HepG2 (cell line): ENCODE measurements around the gene PIK3CB. TPM values are rescaled to one million over a fixed set of nuclear protein-coding genes. Genes with fewer than 3 reads are reported as not detected.

Experiments
- DMTF1 ChIP-seq: sonication (generic); formaldehyde crosslinking; IDR thresholded peaks from 2 replicates; pipeline ENCODE4 v1.4.0; 2020; ENCODE audit warnings: mild to moderate bottlenecking, missing genetic modification reagents
- KDM1A ChIP-seq: IDR thresholded peaks from 2 replicates; pipeline ENCODE4 v1.6.1; 2016; ENCODE audit warnings: missing compliant biosample characterization
- PHF5A ChIP-seq: IDR thresholded peaks from one replicate; pipeline ENCODE4 v1.6.1; 2018; ENCODE audit warnings: low read depth, missing genetic modification reagents; ENCODE audit not compliant: unreplicated experiment
- SOX5 ChIP-seq: IDR thresholded peaks from 2 replicates; pipeline ENCODE4 v1.6.1; 2016; ENCODE audit warnings: borderline replicate concordance
- ZNF17 ChIP-seq: sonication (generic); formaldehyde crosslinking; IDR thresholded peaks from 2 replicates; pipeline ENCODE4 v1.5.0; 2020; ENCODE audit warnings: mild to moderate bottlenecking, missing genetic modification reagents
- ZNF549 ChIP-seq: sonication (generic); formaldehyde crosslinking; IDR thresholded peaks from 2 replicates; pipeline ENCODE4 v1.5.0; 2020; ENCODE audit warnings: missing genetic modification reagents
- polyA plus RNA-seq, 8 experiments: library from polyadenylated mRNA; depleted of rRNA in 3 of 8; stranded (reverse) in 7 of 8; unstranded in 1 of 8; fragments of >200 nt; fragmentation: Illumina TruSeq in 4 of 8; extraction: Trizol in 4 of 8; gene quantifications; 2 replicates each; pipeline versions ENCODE4 v1.2.1 to v1.2.3, GENCODE V29; 2011 to 2016; ENCODE audit warnings: low read depth in 4 of 8, missing spikeins in 1 of 8, mixed read lengths in 1 of 8; ENCODE audit not compliant: insufficient read depth in 1 of 8
- total RNA-seq, 5 experiments: library from RNA; depleted of rRNA; stranded (reverse); fragments of >200 nt; fragmentation: Illumina TruSeq; extraction: Trizol; gene quantifications; 2 replicates each; pipeline ENCODE4 v1.2.3, GENCODE V29; 2016; ENCODE audit warnings: low read depth in 1 of 5
- TF ChIP-seq, protein P1 (sequence below): sonication (generic); formaldehyde crosslinking; IDR thresholded peaks from 2 replicates; pipeline ENCODE4 v1.5.1; 2020; ENCODE audit warnings: mild to moderate bottlenecking, missing genetic modification reagents, moderate library complexity

PIK3CB gene
- total and polyA plus RNA-seq, 2 of the 13 experiments (the other 11 are each of a cell fraction or from before 2014, with no cell fraction given): 6.6 to 18.7 TPM

DNA sequence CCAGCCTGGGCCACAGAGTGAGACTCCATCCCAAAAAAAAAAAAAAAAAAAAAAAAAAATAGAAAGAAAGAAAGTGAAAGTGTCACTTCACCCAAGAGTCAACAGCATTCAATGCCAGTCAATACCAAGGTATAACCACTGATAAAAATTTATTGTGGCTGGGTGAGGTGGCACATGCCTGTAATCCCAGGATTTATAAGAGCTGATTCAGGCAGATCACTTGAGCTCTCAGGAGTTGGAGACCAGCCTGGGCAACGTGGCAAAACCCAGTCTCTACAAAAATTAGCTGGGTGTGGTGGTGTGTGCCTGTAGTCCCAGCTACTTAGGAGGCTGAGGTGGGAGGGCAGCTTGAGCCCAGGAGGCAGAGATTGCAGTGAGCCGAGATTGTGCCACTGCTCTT is 46.5 kb upstream of the PIK3CB start (continued):
- TF ChIP-seq, protein P1, sequence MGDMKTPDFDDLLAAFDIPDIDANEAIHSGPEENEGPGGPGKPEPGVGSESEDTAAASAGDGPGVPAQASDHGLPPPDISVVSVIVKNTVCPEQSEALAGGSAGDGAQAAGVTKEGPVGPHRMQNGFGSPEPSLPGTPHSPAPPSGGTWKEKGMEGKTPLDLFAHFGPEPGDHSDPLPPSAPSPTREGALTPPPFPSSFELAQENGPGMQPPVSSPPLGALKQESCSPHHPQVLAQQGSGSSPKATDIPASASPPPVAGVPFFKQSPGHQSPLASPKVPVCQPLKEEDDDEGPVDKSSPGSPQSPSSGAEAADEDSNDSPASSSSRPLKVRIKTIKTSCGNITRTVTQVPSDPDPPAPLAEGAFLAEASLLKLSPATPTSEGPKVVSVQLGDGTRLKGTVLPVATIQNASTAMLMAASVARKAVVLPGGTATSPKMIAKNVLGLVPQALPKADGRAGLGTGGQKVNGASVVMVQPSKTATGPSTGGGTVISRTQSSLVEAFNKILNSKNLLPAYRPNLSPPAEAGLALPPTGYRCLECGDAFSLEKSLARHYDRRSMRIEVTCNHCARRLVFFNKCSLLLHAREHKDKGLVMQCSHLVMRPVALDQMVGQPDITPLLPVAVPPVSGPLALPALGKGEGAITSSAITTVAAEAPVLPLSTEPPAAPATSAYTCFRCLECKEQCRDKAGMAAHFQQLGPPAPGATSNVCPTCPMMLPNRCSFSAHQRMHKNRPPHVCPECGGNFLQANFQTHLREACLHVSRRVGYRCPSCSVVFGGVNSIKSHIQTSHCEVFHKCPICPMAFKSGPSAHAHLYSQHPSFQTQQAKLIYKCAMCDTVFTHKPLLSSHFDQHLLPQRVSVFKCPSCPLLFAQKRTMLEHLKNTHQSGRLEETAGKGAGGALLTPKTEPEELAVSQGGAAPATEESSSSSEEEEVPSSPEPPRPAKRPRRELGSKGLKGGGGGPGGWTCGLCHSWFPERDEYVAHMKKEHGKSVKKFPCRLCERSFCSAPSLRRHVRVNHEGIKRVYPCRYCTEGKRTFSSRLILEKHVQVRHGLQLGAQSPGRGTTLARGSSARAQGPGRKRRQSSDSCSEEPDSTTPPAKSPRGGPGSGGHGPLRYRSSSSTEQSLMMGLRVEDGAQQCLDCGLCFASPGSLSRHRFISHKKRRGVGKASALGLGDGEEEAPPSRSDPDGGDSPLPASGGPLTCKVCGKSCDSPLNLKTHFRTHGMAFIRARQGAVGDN (CRISPR knock-in tag): no peak
- TF ChIP-seq DMTF1 (CRISPR knock-in tag) (no peak), ZNF549 (CRISPR knock-in tag) (no peak), KDM1A (CRISPR knock-in tag) (no peak), PHF5A (no peak), ZNF17 (CRISPR knock-in tag) (no peak), SOX5 (no peak)
- TF ChIP-seq, all 625 proteins: peak for 0
